GM12801 (cell line): ENCODE measurements around the gene FBXO24.

ENCODE experiments used
- CTCF ChIP-seq: IDR thresholded peaks from one replicate; pipeline ENCODE4 v1.5.1; 2011; ENCODE audit warnings: control low read depth; ENCODE audit not compliant: insufficient read length; ENCODE audit errors: extremely low read depth

Gene FBXO24

GRCh38 chr7:100544967-100545359 is 41.2 kb upstream of the FBXO24 start:
- no peak for TF ChIP-seq CTCF

- no peak for TF ChIP-seq CTCF
Observed at GRCh38 chr7:100545360-100546128, 40.6 kb upstream of the FBXO24 start.

- TF ChIP-seq CTCF: no peak
Observed at GRCh38 chr7:100546129-100546925, 39.8 kb upstream of the FBXO24 start.

- TF ChIP-seq CTCF: no peak
Observed at GRCh38 chr7:100546926-100547800, 39.0 kb upstream of the FBXO24 start.

GRCh38 chr7:100547872-100548271 is 38.3 kb upstream of the FBXO24 start:
- no peak for TF ChIP-seq CTCF

GRCh38 chr7:100552532-100552931 is 33.6 kb upstream of the FBXO24 start:
- TF ChIP-seq CTCF: no peak

GRCh38 chr7:100553032-100553431 is 33.1 kb upstream of the FBXO24 start:
- TF ChIP-seq CTCF: no peak
